Ramos (cell line): ENCODE measurements around the gene HECTD4.

Experiments used
- in situ Hi-C: fragments of 300-500 bp; cut with MboI; formaldehyde crosslinking; loops from one replicate; pipeline ENCODE4 v1.14.3; 2022; ENCODE audit warnings: low sequenced_read_pairs; ENCODE audit not compliant: unreplicated experiment

The HECTD4 gene

GRCh38 chr12:112325157-112325556, 57.1 kb downstream of the HECTD4 start:
- in situ Hi-C loops, result no loop called here

GRCh38 chr12:112322882-112323547, 59.2 kb downstream of the HECTD4 start:
- in situ Hi-C loops, result no loop called here

- in situ Hi-C loops, result no loop called here
These were observed 59.8 kb downstream of the HECTD4 start for GRCh38 chr12:112322441-112322840.

- in situ Hi-C loops, result no loop called here
These were observed 61.0 kb downstream of the HECTD4 start for GRCh38 chr12:112321245-112321644.

GRCh38 chr12:112319395-112319794, 62.8 kb downstream of the HECTD4 start:
- in situ Hi-C loops, result no loop called here

GRCh38 chr12:112317481-112317880, 64.8 kb downstream of the HECTD4 start:
- in situ Hi-C loops, result no loop called here

GRCh38 chr12:112314981-112315380, 67.2 kb downstream of the HECTD4 start:
- in situ Hi-C loops, result no loop called here

- in situ Hi-C loops, result no loop called here
These were observed 72.4 kb downstream of the HECTD4 start for GRCh38 chr12:112309797-112310196.

- in situ Hi-C loops, result no loop called here
These were observed 73.6 kb downstream of the HECTD4 start for GRCh38 chr12:112308652-112309051.

GRCh38 chr12:112308161-112308560, 74.1 kb downstream of the HECTD4 start:
- in situ Hi-C loops, result no loop called here

- in situ Hi-C loops, result no loop called here
These were observed 74.8 kb downstream of the HECTD4 start for GRCh38 chr12:112307317-112308011.

GRCh38 chr12:112305951-112306350, 76.3 kb downstream of the HECTD4 start:
- in situ Hi-C loops, result no loop called here

- in situ Hi-C loops, result no loop called here
These were observed 77.8 kb downstream of the HECTD4 start for GRCh38 chr12:112304436-112304835.

GRCh38 chr12:112303799-112304198, 78.4 kb downstream of the HECTD4 start:
- in situ Hi-C loops, result no loop called here

GRCh38 chr12:112303004-112303403, 79.2 kb downstream of the HECTD4 start:
- in situ Hi-C loops, result no loop called here

- in situ Hi-C loops, result no loop called here
These were observed 82.5 kb downstream of the HECTD4 start for GRCh38 chr12:112299704-112300103.

GRCh38 chr12:112297188-112297587, 85.0 kb downstream of the HECTD4 start:
- in situ Hi-C loops, result no loop called here

GRCh38 chr12:112296183-112296582, 86.0 kb downstream of the HECTD4 start:
- in situ Hi-C loops, result no loop called here

GRCh38 chr12:112294793-112295192, 87.4 kb downstream of the HECTD4 start:
- in situ Hi-C loops, result no loop called here

- in situ Hi-C loops, result no loop called here
These were observed 93.6 kb downstream of the HECTD4 start for GRCh38 chr12:112288638-112289037.

- in situ Hi-C loops, result no loop called here
These were observed 96.4 kb downstream of the HECTD4 start for GRCh38 chr12:112285600-112286401.
